Effector memory CD4-positive, alpha-beta T cell (primary cell): ENCODE data around the gene HCRTR2.

Source experiments
- DNase-seq, 3 donors: peaks; one replicate each; pipeline ENCODE4 v3.0.0-alpha.2; 2020
- H3K27ac ChIP-seq: 2 replicates; pipeline ENCODE4 v1.7.0; 2013; ENCODE audit warnings: mild to moderate bottlenecking, low read length, moderate library complexity; ENCODE audit not compliant: insufficient read depth, poor library complexity, severe bottlenecking
- H3K27me3 ChIP-seq: replicated peaks from 2 replicates; pipeline ENCODE4 v1.7.0; 2013; ENCODE audit warnings: mild to moderate bottlenecking, low read length; ENCODE audit not compliant: insufficient read depth, control insufficient read depth, poor library complexity, severe bottlenecking
- H3K36me3 ChIP-seq: 2 replicates; pipeline ENCODE4 v1.7.0; 2013; ENCODE audit warnings: mild to moderate bottlenecking, low read length, moderate library complexity; ENCODE audit not compliant: control insufficient read depth, insufficient read depth
- H3K4me1 ChIP-seq: 2 replicates; pipeline ENCODE4 v1.7.0; 2013; ENCODE audit warnings: low read length, mild to moderate bottlenecking; ENCODE audit not compliant: control insufficient read depth, insufficient read depth, poor library complexity, severe bottlenecking
- H3K4me3 ChIP-seq: 2 replicates; pipeline ENCODE4 v1.7.0; 2013; ENCODE audit warnings: low read length, low read depth, mild to moderate bottlenecking; ENCODE audit not compliant: insufficient read depth, poor library complexity, severe bottlenecking
- H3K9me3 ChIP-seq: 2 replicates; pipeline ENCODE4 v1.7.0; 2013; ENCODE audit warnings: mild to moderate bottlenecking, low read length, moderate library complexity; ENCODE audit not compliant: control insufficient read depth

HCRTR2 gene

GRCh38 chr6:55319961-55320695, 145.8 kb downstream of the HCRTR2 start:
- Histone ChIP-seq H3K27ac (no peak overlapping the region), H3K36me3 (no peaks in the 10 kb centered on the region), H3K9me3 (no peaks in the 10 kb centered on the region), H3K4me3 (no peak overlapping the region), H3K4me1 (no peaks in the 10 kb centered on the region), H3K27me3 (no peaks in the 10 kb centered on the region)
- no peak for DNase-seq

- no peaks in the 10 kb centered on the region for H3K36me3 ChIP-seq
- H3K9me3 ChIP-seq: no peaks in the 10 kb centered on the region
- DNase-seq: no peak
- no peaks in the 10 kb centered on the region for H3K4me1 ChIP-seq
- H3K27me3 ChIP-seq: no peaks in the 10 kb centered on the region
- no peak overlapping the region for H3K27ac ChIP-seq
- H3K4me3 ChIP-seq: no peak overlapping the region
Measured at GRCh38 chr6:55320696-55321086, 146.4 kb downstream of the HCRTR2 start.

- Histone ChIP-seq H3K27ac (no peak within 1 kb of the TSS), H3K4me1 (no peaks in the 10 kb centered on the region), H3K9me3 (no peaks in the 10 kb centered on the region), H3K36me3 (no peaks in the 10 kb centered on the region), H3K27me3 (no peaks in the 10 kb centered on the region), H3K4me3 (no peak within 1 kb of the TSS)
- no peak for DNase-seq
Measured at GRCh38 chr6:55327169-55327568, 152.9 kb downstream of the HCRTR2 start, which contains the start of gene GFRAL. GFRAL (plus strand) TSS chr6:55327469; CDS start chr6:55327555, 86 bp downstream.
